GM03348 (cell line): ENCODE measurements around the gene MYB.
A peak's percentile ranks its signal among the peaks of the same experiment; 100 is the strongest.
"Not testable (repeated sequence)": the region's sequence is repeated elsewhere in the genome, so short reads cannot be mapped to it uniquely, and the experiment has no call there.

Source experiments
- DNase-seq: peaks from one replicate; pipeline ENCODE4 v3.0.0; 2012; ENCODE audit warnings: low spot score

Gene MYB

DNA sequence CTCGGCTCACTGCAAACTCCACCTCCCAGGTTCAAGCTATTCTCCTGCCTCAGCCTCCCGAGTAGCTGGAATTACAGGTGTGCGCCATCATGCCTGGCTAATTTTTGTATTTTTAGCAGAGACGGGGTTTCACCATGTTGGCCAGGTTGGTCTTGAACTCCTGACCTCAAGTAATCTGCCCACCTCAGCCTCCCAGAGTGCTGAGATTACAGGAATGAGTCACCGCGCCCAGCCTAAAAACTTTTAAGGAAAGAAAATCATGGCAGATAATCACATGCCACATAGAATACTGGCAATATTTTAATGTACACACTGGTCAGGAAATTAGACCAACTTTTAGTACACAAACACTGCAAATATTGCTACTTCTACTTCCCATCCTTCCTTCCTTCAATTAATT lies 16.7 kb upstream of the MYB start:
- DNase-seq = not testable (repeated sequence)

DNA sequence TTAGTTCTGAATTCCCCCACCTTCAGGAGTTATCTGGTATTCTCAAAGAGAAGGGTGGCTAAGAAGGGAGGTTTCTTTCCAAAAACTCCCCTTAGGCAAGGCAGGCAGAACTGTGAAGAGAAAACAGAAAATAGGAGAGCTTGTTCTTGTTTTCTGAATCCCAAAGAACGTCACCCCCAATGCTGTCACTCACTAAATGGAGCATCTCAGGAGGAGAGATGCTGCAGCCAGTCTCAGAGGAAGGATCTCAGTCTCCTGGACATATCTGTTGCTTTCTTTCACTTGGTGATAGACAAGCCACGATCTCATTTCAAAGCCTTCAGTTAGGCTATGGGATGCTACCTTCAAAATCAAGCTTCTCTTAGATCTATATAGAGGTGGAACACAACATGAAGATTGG lies 16.1 kb upstream of the MYB start:
- DNase-seq = no peak

DNA sequence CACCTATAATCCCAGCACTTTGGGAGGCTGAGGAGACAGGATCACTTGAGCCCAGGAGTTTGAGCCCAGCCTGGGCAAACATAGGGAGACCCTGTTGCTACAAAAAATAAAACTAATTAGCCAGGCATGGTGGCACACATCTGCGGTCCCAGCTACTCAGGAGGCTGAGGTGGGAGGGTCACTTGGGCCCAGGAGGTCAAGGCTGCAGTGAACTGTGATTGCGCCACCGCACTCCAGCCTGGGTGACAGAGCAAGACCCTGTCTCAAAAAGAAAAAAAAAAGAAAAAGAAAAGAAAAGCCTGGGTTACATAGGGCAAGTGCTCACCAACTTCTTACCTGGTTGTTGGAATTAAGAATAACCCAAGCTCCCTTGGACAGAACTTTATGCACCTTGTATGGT lies 14.6 kb upstream of the MYB start:
- DNase-seq = no peak

DNA sequence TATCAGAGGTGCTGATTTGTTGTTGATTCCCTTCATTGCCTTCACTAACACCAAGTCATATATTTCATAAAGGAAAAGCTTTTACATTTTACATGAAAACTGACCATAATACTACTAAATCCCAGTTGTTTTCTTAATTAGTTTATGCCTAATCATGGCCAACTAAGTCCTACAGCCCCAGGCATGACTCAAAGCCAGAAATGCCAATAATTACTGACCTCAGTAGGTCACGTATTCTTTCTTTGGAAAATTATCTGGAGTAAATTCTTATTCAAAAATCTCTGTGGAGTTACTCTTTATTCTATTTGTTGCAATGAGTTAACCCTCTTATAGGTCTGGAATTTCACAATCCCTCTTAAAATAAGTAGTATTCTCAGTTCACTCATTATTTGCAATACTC lies 13.5 kb upstream of the MYB start:
- no peak for DNase-seq

DNA sequence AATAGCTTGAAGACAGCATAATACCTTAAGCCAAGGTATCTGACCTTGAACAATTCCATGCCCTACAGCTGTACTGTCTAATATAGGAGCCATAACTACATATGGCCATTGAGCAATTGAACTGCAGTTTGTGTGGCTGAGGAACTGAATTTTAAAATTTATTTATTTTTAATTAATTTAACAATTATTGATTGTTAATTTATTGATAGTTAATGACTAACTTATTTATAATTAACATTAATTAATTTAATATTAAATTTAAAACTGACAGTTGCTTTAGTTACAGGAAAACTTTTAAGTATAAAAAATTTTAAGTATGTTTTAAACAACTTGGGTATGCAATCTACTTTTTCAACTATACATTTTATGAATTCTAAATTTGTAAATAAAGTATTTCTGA lies 12.3 kb upstream of the MYB start:
- no peak for DNase-seq

DNA sequence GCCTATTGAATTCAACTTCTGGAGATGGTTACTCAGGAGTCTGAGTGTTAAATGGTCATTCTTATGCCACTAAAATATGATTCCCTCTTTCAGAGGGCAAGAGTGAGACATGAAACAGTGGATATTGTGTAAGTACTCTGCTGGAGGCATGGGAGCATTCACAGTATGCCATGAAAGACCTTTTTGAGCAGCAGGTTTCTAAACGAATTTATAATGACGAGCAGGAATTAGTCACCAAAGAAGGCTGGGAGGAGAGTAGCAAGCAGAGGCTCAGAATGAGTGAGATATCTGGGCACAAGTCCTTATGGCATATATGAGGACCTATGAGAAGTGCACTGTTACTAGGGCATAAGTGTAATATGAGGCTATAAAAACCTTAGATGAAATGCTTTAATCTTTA lies 10.9 kb upstream of the MYB start:
- DNase-seq = no peak

DNA sequence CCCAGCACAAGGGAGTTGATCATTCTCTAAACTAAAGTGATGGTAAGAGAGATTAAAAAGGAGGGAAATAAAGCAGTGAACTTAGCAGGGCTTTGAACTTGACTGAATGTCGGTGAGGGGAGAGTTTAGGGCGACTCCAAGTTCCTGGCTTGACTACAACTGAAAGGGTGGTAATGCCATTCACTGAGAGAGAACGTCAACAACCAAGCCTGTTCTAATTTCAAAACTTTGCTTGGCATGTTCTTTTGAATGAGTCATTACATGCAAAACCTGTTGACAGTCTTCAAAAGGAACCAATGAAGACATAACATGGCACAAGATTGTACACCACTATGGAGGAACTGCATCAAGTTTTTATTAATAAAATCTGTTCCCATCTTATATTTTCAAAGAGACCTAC lies 10.3 kb upstream of the MYB start:
- no peak for DNase-seq

DNA sequence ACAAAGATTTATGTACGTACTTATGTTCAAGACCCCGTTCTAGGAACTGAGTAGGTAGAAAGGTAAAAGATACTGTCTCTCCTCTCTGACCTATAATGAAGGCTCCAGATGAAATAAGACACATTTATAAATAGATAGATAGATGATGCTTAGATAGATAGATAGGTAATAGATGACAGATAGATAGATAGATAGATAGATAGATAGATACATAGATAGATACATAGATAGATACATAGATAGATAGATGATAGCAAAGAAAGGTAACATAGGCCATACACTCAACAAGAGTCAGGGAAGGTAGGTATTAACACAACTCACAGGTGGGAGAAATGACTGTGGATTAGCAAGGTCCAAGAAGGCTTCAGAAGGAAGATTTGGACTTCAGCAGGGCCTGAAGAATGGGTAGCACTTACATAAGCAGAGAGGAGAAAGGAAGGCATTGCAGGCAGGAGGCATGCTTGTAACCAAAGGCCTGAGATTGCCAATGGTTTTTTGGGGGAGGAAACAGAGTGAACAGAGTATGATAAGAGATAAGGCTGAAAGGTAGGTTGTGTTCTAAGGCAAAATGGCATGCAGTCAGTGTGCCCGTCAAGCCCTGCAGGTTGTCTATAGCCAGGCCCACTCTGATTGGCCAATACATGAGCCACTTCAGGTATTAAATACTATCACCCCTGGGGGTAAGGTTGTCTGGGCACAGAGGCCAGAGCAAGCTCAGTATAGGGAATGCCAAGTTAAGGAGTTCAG lies 7.7 kb upstream of the MYB start:
- no peak for DNase-seq

DNA sequence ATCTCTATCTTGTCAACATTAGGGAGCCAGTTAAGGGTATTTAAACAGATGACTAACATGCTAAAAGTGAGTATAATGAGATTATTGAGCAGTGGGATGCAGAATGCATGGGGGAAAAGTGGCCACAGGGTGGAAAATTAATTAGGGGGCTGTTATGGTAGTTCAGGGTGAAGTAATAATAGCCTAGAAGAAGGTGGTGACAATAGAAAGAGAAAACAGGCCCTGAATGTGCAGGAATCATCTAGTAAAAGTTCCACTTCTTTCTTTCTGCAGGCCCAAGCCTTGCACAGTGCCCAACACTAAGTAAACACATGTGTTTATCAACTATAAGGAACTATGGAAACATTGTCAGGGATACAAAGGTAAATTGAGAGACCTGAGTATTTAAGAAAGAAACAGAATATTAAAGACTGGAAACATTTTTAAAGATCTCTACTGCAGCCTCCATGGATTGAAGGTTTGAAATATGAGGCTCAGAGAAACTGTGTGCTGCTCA lies 7.1 kb upstream of the MYB start:
- no peak for DNase-seq

DNA sequence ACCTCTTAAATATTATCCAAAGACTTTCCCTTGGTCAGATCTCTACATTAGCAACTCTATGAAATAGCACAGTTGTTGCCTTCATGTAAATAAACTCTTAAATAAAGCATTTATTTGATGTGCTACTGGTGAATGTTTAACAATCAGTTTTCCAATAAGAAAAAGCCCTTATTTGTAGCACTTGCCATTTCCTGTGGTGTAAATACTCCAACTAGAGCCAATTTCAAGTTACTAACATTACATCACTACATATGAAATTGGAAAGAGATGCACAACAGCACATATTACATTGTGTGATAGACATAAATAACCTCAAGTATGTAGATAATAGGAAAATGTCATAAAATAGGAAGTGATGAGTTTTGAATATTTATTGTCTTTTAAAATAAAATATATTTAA lies 5.0 kb upstream of the MYB start:
- no peak for DNase-seq

DNA sequence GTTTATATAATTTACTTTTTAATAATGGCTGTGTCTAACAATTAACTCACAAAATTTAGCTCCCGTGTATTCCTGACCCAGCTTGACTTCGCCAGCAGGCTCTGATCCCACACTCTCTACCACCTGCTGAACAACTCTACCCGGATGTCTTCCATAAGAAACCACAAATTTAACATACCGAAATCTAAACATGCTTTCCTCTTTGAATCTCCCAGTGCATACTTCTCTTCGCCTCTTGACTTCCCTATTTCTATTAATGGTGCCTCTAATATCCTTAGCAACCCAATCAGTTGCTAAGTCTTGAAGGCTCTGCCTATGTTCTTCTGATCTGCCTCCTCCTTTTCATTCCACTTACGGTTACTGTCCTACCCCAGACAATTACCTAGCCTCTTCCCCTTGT lies 4.6 kb upstream of the MYB start:
- no peak for DNase-seq

DNA sequence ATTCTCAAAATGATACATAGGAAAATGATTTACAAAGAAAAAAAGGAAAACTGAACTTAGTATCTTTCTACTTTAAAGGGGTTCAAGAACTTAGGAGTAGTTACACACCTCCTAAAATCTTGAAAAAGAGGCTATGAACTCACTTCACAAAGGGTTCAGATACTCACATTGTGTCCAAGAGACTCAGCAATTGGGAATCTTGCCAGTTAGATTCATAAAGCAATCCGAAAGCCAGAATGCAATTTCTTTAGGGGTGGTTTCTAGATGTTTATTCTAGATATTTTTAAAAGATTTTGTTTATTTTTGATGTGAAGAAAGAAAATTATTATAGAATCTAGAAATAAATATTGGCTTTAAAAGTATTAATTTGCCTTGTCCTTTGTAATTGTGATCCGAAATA lies 1.7 kb upstream of the MYB start:
- DNase-seq = no peak

DNA sequence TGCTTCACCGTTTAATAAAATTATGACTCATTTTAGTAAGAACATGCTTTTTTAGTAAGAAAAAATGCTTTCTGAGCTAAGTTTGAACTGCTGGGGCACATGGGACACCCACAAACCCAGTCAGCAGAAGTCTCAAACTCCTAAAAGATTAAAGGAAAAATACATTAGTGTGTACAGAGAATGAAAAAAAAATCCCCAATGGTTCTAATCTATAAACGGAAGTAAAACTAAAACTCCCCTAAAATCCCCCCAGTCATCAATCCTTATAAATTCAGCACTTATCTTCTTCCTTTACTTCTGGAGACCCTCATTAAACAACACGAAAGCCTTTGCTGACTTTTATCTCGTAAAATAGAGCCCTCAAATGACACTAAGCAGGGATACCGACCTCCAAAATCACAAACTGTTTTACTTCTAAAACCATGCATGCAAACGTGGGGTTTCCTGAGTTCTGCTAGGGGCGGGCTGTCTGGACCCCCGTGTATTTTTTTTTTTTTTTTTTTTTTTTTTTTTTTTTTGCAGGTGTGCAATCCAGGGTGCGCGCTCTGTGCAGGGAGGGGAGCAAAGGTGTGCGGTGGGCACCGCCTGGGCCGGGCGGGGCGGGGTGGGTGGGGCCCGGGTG lies 1.1 kb upstream of the MYB start:
- DNase-seq = peak; percentile 9

DNA sequence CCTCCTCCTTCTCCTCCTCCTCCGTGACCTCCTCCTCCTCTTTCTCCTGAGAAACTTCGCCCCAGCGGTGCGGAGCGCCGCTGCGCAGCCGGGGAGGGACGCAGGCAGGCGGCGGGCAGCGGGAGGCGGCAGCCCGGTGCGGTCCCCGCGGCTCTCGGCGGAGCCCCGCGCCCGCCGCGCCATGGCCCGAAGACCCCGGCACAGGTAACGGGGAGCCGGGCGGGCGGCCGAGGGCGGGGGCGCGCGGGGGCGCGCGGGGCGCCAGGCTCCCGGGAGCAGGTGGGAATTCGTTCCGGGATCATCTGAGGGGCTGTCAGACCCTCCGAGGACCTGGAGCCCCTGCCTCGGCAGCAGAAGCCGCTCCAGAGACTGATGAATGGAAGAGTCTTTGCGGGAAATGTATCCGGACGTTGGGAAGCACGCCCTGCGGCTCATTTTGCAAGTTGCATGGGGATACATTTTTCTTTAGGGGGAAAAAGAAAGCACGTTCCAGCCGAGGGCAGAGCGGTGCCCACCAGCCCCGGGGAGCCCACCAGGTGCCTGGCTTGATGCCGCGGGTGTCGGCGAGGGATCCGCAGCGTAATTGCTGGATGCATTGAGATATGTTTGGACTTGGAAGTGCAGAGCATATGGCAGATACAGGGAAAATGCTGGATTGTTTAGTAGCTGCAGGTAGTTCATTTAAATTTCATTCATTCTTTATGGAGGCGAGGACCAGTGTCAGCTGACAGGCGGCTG lies 394 bp downstream of the MYB start:
- peak; percentile 29 for DNase-seq

DNA sequence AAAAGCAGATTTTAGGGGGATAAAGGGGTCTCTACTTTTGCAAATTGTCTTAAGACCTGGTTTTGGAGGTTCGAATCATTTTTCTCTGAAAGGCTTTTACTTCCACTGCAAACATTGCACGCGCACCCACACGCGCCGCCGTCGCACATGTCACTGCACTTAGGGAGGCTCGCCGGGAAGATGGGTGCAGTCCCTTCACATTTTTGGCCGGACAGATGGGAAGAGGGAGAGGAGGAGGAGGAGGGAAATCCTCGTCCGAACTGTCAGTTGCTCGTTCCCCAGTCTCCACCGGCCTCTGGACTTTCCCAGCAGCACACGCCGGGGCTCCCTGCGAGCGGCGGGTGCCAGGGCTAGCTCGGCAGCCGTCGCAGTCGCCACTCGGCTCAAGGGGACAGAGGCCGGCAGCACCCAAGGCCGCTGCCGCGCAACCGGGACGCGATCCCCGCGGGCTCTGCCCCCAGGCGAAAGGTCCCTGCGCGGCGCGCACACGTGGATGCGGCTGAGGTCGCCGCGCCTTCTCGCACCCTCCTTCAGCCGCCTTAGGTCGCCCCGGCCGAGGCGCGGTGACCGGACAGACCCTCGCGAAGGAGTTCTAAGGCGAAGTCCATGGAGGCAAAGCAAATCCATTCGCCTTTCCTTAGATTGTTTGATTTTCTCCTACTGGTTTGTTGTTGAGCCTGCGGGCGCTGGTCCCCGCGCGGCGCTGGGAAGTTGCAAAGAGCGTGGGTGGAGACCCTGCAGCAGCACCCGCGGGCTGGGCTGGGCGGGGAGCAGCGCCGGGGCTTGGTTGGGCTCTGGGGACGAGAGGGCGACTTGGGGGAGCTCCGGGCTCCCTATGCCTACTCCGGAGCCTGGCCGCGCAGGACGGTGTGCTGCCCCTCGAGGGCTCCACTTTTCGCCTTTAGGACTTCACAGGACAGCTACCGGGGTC lies 1.2 kb downstream of the MYB start:
- peak; percentile 36 for DNase-seq

DNA sequence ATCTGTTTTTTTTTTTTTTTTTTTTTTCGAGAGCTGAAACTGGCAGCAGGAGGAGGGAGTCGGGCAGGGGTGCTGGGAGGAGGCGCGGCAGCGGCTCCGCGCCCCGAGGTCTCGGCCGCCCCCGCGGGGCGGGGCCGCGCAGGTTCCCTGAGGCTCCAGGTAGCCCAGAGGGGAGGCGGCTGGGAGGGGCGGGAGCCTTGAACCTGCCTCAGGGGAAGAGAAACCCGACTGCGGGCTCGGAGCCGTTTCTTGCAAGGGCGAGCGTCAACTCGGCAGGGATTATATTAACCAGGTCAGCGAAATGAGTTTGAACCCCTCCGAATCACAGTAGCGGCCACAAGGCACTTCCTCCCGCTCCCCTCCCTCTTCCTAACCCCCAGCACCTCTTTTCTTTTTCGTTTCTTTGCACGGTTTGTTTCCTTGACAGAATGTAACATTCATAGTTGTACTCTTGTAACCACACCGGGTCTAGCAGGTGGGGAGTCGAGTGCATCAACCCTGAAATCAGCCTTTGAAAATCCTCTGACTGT lies 2.0 kb downstream of the MYB start:
- peak; percentile 11 for DNase-seq

DNA sequence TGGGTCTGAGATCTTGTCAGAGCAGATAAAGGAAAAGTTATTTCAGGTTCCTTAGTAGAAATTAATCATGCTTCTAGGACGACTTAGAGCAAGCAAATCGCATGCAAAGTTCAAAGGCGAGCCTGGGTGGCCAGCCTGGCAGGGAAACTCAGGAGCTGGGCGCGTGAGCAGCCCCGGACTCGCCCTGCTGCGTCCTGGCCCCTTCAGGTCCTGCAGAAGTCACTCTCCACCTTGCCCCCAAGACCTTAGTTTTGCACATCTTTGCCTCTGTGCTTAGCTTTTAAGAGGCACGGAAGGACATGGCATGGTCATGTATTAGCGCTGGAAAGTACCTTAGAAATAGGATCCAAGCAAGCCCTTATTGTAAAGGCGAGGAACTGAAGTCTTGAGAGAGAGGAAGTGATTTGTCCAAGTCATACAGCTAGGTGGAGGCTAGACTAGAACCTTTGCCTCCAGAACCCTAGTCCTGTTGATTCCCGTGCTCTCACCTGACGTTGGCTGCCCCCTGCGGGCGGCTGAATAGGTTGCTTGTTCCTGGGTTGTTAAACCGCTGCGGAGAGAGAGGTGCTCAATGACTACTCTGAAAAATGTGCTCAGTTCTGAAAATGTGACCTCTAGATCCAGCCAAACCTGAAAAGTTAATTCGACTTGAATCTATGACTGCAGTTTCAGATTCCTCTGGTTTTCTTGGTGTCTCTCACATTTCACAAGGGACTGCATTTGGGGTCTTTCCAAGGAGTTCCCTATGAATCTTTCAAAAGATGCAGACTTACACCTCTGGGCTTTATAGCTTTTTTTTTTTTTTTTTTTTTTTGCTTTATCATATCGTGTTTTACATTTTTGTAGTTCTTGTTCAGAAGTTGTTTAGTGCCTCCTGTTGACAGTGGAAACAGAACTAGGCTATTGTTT lies 2.7 kb downstream of the MYB start:
- DNase-seq = peak; percentile 26

DNA sequence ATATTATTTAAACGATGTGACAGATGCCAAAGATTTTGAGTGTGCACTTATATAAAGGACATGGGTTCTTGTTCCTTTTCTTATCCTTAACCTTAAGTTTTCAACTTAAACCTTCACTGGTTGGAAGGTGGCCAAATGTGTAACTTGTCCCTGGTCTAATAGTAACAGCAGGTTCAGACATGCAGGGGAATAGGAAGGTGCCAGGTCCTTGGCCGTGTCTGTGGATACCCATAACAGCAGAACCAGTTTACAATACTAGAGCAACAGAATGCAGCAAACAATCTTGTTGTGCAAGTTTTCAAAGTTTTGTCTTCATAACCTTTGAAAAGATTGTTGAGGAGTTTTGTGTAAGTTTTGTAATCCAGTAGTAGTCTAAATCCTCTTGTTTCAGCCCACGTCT lies 4.4 kb downstream of the MYB start:
- DNase-seq = no peak

DNA sequence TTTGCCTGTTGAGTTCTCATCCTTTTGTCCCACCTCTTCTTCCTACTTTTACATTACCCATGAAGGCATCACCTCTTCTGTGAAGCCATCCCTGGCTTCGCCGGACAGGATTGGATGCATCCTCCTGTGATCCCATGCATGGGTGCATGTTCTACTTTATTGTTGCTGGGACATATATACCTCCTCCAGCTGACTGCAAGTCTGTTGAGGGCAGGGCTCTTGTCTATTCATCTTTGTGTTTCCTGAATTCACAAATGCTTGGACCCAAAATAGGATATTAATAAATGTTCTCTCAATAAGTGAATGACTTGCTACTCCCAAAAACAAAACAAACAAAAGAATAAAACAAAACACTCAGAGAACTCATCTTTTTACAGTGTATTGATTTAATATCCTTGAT lies 5.1 kb downstream of the MYB start:
- DNase-seq = no peak

DNA sequence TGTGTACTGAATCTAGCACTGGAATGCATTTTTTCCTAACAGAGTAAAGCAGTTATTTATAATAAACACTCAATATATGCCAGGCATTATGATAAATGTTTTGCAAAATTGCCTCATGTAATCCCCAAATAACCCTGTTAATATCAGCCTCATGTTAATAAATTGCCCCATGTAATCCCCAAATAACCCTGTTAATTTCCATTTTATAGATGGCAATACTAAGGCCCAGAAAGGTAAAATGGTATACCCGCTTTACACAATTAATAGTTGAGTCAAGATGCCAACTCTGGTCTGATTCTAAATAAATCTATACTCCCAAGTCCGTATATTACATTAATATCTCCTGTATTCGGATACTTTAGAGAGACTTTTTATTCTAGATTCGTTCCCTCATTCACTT lies 6.3 kb downstream of the MYB start:
- no peak for DNase-seq

DNA sequence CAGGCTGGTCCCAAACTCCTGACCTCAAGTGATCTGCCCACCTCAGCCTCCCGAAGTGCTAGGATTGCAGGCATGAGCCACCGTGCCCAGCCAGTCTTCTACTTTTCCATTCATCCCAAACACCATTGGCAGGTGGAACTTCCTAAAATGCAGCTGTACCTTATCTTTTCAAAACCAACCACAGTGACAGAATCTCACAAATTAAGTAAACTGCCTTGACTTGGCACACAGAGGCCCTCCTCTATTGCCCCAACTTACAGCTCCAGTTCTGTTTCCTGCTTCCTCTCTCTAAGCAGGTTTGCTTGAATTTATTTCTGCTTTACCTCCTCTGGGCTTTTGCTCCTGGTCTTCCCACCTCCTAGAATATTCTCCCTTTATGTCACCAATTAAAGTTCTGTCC lies 7.6 kb downstream of the MYB start:
- DNase-seq = no peak
